HuH-7.5 (cell line): Measurements from ENCODE around the gene OR2T1.
"Not testable (repeated sequence)": the region's sequence is repeated elsewhere in the genome, so short reads cannot be mapped to it uniquely, and the experiment has no call there.

Experiments used
- DNase-seq: peaks from one replicate; pipeline ENCODE4 v3.0.0; 2011; ENCODE audit warnings: low spot score

Gene OR2T1

GRCh38 chr1:248402748-248403147 is at the start of gene OR2T1:
OR2T1 (plus strand) TSS chr1:248403048; CDS start chr1:248406148, 3,100 bp downstream.
- no peak for DNase-seq

GRCh38 chr1:248359415-248359814 is 43.4 kb upstream of the OR2T1 start:
- DNase-seq: no peak

- DNase-seq: no peak
Observed at GRCh38 chr1:248361121-248361715, 41.6 kb upstream of the OR2T1 start, which contains the start of gene OR2T4. OR2T4 (plus strand) TSS chr1:248361665; CDS start chr1:248361665, 0 bp downstream.

- DNase-seq: no peak
Observed at GRCh38 chr1:248366609-248367008, 36.2 kb upstream of the OR2T1 start.

- DNase-seq: no peak
Observed at GRCh38 chr1:248372394-248372793, 30.5 kb upstream of the OR2T1 start.

DNA sequence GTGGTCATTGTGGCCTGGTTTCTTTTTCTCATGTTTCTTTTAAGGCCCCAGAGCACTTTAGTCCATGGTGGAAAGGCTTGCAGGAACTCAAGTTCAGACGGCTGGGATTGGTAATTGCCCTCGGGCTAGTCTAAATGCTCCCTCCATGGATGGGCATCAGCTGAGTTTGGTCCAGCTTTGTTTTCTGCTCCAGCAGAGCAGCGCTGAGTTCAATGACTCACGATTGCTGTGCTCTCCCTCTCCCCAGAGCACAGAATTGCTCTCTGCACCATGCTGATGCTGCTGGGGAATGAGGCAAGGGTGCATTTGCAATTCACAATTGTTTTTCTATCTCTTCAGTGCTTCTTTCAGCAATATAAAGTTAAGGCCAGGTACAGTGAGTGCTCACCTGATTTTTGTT is 29.1 kb upstream of the OR2T1 start:
- no peak for DNase-seq

GRCh38 chr1:248375446-248375845 is 27.4 kb upstream of the OR2T1 start, which contains the start of gene OR2T6:
OR2T6 (plus strand) TSS chr1:248375746; CDS start chr1:248387609, 11,863 bp downstream.
- no peak for DNase-seq

DNA sequence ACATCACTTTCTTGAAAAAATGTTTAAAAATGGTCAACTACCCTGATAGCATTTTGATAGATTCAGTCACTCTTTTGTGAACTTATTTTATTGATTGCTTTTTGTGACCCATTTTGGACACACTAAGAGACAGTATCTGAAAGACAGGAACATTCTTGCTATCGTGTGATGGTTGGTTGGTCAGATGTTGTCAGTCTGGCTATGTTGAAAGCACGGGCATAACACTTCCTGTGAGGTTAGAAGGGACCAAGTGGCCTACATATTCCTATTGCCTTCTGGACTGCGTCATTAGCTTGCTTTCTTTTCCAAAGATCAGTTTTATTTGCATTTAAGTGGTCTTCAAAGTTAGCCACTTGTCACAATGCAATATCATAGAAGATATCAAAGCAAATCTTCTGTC is 25.9 kb upstream of the OR2T1 start:
- DNase-seq: no peak

DNA sequence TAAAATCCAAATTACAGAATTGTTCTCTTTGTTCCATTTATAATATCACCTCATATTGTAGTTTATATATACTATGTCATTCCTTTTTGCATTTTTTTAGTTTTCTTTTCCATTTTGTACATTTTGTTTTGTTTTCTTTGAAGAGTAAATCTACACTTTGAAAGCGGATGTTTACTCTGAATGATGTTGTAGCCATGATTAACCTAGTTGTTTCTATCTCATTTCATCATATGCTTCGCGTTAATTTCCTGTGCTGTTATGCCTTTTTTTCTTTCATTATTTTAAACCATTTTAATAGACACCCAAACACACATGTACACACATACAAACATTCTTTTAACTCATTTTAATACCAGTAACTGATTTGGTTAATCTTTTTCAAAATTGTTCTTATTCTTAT is 22.0 kb upstream of the OR2T1 start:
- no peak for DNase-seq

- no peak for DNase-seq
Observed at GRCh38 chr1:248388426-248388825, 14.4 kb upstream of the OR2T1 start.

GRCh38 chr1:248393050-248393449 is 9.8 kb upstream of the OR2T1 start:
- no peak for DNase-seq

GRCh38 chr1:248404024-248404423 is 1.2 kb downstream of the OR2T1 start:
- DNase-seq: no peak

DNA sequence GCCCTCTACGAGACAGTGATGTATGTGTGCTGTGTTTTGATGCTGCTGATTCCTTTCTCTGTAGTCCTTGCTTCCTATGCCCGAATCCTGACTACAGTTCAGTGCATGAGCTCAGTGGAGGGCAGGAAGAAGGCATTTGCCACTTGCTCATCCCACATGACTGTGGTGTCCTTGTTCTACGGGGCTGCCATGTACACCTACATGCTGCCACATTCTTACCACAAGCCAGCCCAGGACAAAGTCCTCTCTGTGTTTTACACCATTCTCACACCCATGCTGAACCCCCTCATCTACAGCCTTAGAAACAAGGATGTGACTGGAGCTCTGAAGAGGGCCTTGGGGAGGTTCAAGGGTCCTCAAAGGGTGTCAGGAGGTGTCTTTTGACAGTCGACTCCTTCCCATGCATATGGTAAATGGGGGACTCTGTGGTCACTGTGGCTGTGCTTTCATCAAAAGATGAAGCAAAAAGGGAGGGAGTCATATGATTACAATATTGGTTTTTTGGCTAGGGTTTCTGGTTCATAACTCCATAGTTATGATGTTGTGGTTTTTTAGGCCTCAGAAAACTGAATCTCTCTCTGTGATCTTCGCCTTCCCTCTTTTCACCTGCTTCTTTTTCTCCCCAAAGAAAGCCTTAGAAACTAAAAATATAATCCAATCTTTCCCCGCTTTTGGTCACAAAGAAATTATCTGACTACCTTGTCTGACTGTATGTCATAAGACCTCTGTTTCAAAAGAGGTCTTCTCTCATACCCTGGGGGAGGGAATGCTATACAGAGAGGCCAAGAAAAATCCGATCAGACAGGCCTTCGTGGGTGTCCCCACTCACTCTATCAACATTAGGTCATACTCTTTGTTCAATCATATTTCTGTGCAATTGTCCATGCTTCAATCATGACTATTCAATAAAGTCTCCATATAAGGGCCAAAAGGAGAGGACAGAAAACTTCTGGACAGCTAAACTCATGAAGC is 4.2 kb downstream of the OR2T1 start:
- no peak for DNase-seq

DNA sequence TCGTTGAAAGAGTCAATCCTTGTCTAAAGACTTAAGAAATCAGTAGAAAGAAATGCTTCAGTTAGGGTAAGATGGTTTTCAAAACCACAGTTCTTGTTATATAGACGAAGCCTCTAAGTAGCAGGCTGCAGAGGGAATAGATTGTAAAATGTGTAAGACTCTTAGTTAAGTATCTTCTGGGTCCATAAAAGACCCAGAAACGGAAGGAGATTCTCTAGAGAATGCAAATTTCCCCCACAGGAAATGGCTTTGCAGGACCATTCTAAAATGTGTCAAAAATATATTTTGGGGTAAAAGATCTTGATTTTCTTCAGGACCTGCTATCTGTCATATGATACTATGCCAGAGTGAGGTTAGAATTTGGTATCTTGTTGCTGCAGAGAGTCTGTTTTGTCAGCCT is 13.4 kb downstream of the OR2T1 start:
- no peak for DNase-seq

GRCh38 chr1:248417854-248418253 is 15.0 kb downstream of the OR2T1 start:
- no peak for DNase-seq

DNA sequence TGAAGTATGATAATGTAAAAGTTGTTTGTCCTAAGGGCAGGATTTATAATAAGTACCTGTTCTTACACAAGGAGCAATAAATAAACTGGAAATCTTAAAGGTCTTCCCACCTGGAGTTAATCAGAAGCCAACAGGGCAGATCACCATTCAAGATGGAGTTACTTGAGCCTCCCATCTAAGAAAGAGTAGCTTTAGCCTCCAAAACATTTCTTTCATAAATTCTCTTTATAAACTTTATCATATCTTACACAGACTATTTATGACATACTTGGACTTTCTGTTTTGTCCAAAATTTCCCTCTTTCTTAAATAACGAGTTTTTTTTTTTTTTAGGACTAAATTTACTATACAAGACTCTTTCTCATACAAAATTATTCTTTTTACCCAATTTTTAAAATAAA is 18.5 kb downstream of the OR2T1 start:
- no peak for DNase-seq

GRCh38 chr1:248427526-248428191 is 24.8 kb downstream of the OR2T1 start:
- DNase-seq: not testable (repeated sequence)

DNA sequence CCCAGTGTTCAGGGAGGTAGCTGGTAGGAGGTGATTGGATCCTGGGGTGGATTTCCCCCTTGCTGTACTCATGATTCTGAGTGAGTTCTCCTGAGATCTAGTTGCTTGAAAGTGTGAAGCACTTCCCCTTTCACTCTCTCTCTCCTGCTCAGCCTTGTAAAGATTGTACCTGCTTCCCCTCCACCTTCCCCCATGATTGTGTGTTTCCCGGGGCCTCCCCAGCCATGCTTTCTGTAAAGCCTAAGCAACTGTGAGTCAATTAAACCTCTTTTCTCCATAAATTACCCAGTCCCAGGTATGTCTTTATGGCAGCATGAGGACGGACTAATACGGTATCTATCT is 25.3 kb downstream of the OR2T1 start:
- not testable (repeated sequence) for DNase-seq

DNA sequence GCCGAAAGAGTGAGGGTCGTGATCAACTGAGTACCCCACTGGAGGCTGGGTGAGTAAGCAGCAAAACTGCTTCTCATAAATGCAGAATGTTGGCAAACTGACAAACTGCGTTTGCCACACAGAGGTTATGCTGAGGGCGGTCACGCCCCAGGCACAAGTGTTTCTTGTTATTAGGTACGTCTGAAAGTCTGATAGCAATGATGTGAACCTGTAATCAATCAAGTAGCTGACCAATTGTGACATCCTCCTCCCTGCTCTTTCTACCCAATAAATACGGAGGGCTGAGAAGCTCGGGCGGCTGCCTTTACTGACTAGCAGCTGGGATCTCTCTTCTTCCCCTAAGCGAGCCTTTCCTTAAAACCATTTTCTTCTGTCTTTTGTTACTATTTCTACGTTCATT is 28.8 kb downstream of the OR2T1 start:
- not testable (repeated sequence) for DNase-seq

GRCh38 chr1:248432201-248432600 is 29.4 kb downstream of the OR2T1 start:
- not testable (repeated sequence) for DNase-seq

GRCh38 chr1:248433811-248434415 is 31.1 kb downstream of the OR2T1 start:
- not testable (repeated sequence) for DNase-seq

DNA sequence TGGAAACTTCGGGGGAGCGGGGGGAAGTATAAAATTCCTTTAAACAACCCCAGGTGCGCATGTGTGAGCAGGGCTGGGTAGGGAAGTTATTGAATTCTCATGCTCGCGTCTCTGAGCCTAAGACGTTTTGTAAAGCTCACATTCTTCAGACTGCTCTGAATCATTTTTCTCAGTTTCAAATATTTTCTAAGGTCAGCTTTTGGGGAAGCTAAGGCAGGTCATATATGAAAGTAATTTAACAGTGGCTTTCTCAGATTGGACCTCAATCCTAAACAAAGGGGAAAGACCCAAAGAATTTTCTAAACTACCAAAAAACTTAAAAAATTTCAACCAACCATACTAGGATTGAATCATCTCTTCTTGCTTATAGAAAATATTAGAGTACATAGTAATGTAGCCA is 32.1 kb downstream of the OR2T1 start:
- DNase-seq: not testable (repeated sequence)
